ENCODE data around the gene BNIP2. TPM values are rescaled to one million over a fixed set of nuclear protein-coding genes. Genes with fewer than 3 reads are reported as not detected.
A peak's percentile ranks its signal among the peaks of the same experiment; 100 is the strongest.
"Not testable (repeated sequence)": the region's sequence is repeated elsewhere in the genome, so short reads cannot be mapped to it uniquely, and the experiment has no call there.

Gene BNIP2
- total RNA-seq, 2 donors from 2014 or later, result 76.6 to 124 TPM

DNA sequence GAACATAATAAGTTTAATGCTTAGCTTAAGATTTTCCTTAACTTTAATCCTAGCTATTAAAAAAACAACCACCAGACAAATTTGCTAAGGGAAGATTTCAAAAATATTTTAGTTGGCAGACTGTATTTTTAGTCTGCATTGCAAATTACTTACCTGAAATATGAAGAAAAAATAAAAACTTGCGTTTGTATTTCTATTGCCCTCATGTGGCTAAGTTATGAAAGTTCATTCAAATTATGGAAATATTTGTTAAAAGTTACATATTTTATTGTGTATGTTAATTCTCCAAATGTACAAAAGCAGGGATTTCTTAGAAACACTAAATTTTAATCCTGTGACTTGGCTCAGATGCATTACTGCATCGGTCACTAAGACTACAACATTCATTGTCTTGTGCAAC is 46.8 kb downstream of the BNIP2 start:
- Histone ChIP-seq H3K4me3 (no peak overlapping the region), H3K27me3 (replicated peaks; ENCODE audit: insufficient read depth) (no peaks in the 10 kb centered on the region), H3K27ac (no peak overlapping the region), H3K9me3 (no peaks in the 10 kb centered on the region), H3K36me3 (no peaks in the 10 kb centered on the region), H3K4me1 (replicated peaks) (no peaks in the 10 kb centered on the region)
- intact Hi-C loops (cut with DNase I), result no loop called here
- WGBS, result 86% methylated on average over 2 of the region's 2 CpGs
- no peak for DNase-seq (ENCODE audit: low spot score)
- TF ChIP-seq, protein P1, sequence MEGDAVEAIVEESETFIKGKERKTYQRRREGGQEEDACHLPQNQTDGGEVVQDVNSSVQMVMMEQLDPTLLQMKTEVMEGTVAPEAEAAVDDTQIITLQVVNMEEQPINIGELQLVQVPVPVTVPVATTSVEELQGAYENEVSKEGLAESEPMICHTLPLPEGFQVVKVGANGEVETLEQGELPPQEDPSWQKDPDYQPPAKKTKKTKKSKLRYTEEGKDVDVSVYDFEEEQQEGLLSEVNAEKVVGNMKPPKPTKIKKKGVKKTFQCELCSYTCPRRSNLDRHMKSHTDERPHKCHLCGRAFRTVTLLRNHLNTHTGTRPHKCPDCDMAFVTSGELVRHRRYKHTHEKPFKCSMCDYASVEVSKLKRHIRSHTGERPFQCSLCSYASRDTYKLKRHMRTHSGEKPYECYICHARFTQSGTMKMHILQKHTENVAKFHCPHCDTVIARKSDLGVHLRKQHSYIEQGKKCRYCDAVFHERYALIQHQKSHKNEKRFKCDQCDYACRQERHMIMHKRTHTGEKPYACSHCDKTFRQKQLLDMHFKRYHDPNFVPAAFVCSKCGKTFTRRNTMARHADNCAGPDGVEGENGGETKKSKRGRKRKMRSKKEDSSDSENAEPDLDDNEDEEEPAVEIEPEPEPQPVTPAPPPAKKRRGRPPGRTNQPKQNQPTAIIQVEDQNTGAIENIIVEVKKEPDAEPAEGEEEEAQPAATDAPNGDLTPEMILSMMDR (IDR thresholded peaks at IDR 0.05), result peak in 1 of 4 experiments; percentile 10
- TF ChIP-seq POLR2AphosphoS5 (IDR thresholded peaks at IDR 0.05), result no peak

DNA sequence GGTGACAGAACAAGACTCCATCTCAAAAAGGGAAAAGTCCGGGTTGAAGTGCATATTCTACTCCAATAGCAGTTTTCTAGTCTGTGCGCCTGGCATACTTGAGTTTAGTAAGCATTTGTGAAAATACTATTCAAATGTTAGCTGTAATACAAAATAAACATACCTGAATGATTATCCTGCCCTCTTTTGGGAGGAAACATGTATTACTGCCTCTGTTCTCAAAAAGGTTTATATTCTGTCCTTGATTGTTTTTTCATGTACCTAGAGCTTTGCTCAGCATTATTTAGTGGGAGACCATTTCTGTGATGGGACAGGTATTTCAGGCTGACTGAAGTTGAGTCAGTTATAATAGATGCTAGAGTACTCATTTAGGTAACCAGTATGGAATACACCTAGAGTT is 51.6 kb downstream of the BNIP2 start:
- H3K27ac ChIP-seq; H3K4me3 ChIP-seq; DNase-seq (ENCODE audit: low spot score); H3K27me3 ChIP-seq (replicated peaks; ENCODE audit: insufficient read depth); H3K9me3 ChIP-seq; H3K36me3 ChIP-seq; H3K4me1 ChIP-seq (replicated peaks); intact Hi-C loops (cut with DNase I): not testable (repeated sequence)
- TF ChIP-seq, protein P1 (IDR thresholded peaks at IDR 0.05), result peak in 1 of 4 experiments; percentile 36
- WGBS, result 92% methylated on average over 2 of the region's 2 CpGs

DNA sequence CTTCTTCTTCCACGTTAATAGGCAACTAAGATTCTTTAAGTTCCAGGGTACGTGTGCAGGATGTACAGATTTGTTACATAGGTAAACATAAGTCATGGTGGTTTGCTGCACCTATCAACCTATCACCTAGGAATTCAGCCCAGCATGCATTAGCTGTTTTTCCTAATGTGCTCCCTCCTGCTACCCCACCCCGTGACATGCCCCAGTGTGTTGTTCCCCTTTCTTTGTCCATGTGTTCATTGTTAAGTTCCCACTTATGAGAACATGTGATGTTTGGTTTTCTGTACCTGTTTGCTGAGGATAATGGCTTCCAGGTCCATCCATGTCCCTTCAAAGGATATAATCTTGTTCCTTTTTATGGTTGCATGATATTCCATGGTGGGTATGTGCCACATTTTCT is 52.9 kb downstream of the BNIP2 start:
- intact Hi-C loops (cut with DNase I), result no loop called here
- Histone ChIP-seq H3K27ac (no peak overlapping the region), H3K36me3 (no peaks in the 10 kb centered on the region), H3K4me3 (no peak overlapping the region), H3K9me3 (no peaks in the 10 kb centered on the region), H3K27me3 (replicated peaks; ENCODE audit: insufficient read depth) (no peaks in the 10 kb centered on the region), H3K4me1 (replicated peaks) (no peaks in the 10 kb centered on the region)
- no peak for DNase-seq (ENCODE audit: low spot score)
- TF ChIP-seq POLR2A (IDR thresholded peaks at IDR 0.05) (no peak), POLR2AphosphoS5 (IDR thresholded peaks at IDR 0.05) (no peak)
- TF ChIP-seq, protein P1 (IDR thresholded peaks at IDR 0.05), result no peak
- 85% methylated on average over 3 of the region's 3 CpGs for WGBS

DNA sequence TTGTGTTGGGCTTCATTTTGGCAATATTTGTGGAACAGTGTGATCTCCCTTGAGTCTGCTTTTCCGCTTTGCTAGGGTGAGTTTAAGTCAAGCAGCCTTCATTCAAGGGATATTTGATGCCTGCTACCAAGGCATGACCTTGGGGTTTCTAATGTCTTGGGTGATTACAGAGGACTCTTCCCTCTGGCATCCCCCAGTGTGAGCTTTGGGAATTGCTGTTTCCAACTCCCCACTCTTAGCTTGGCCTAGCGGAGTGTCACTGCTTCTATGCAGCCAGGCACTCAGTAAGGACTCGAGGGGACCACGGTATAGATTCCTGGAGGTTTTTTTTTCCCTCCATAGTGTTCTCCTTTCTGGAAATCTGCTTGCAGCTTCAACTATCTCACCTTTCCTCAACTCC is 56.4 kb downstream of the BNIP2 start:
- no peaks in the 10 kb centered on the region for H3K27me3 ChIP-seq (replicated peaks; ENCODE audit: insufficient read depth)
- DNase-seq (ENCODE audit: low spot score), result no peak
- TF ChIP-seq POLR2AphosphoS5 (IDR thresholded peaks at IDR 0.05) (no peak), POLR2A (IDR thresholded peaks at IDR 0.05) (no peak)
- TF ChIP-seq, protein P1 (IDR thresholded peaks at IDR 0.05), result no peak
- H3K4me1 ChIP-seq (replicated peaks), result no peaks in the 10 kb centered on the region
- intact Hi-C loops (cut with DNase I), result no loop called here
- H3K36me3 ChIP-seq, result no peaks in the 10 kb centered on the region
- H3K9me3 ChIP-seq, result no peaks in the 10 kb centered on the region
- no peak overlapping the region for H3K27ac ChIP-seq
- 61% methylated on average over 4 of the region's 4 CpGs for WGBS
- H3K4me3 ChIP-seq, result no peak overlapping the region

DNA sequence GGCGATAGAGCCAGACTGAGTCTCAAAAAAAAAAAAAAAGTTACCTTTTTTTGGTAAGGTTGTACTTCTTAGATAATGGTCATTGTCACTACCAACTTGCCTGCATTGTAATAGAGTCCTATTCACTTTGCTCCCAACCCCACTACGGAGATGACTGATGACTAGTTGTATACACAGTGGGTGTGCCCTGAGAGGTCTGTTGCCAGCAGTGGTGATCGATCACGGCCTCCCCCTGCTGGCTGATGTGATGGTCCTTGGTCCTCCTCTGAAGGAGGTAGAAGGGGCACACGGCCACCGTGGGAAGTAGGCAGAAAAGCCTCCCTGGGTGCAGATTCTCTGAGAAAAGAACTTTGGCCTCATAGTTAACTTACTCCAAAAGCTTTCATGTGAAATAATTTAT is 66.8 kb downstream of the BNIP2 start:
- TF ChIP-seq POLR2AphosphoS5 (IDR thresholded peaks at IDR 0.05) (no peak), POLR2A (IDR thresholded peaks at IDR 0.05) (no peak)
- TF ChIP-seq, protein P1 (IDR thresholded peaks at IDR 0.05), result no peak
- Histone ChIP-seq H3K27ac (no peak overlapping the region), H3K9me3 (no peaks in the 10 kb centered on the region), H3K4me3 (no peak overlapping the region), H3K27me3 (replicated peaks; ENCODE audit: insufficient read depth) (no peaks in the 10 kb centered on the region), H3K4me1 (replicated peaks) (no peaks in the 10 kb centered on the region), H3K36me3 (no peaks in the 10 kb centered on the region)
- no peak for DNase-seq (ENCODE audit: low spot score)
- intact Hi-C loops (cut with DNase I), result no loop called here
- WGBS, result 32% methylated on average over 6 of the region's 6 CpGs

Measured in prostate gland (tissue), 2 donors.